Measurements from ENCODE around the gene KBTBD7.
A peak's percentile ranks its signal among the peaks of the same experiment; 100 is the strongest.

Gene KBTBD7

GRCh38 chr13:41199079-41199478, 4.7 kb upstream of the KBTBD7 start:
- H3K27me3 ChIP-seq (ENCODE audit: insufficient read depth, low read length, poor library complexity, severe bottlenecking): no peaks in the 10 kb centered on the region
- no peaks in the 10 kb centered on the region for H3K4me1 ChIP-seq (ENCODE audit: insufficient read depth, low read length, poor library complexity, severe bottlenecking)
- H2AFZ ChIP-seq (ENCODE audit: low read length): no peak overlapping the region
- H3K9me2 ChIP-seq (replicated peaks; ENCODE audit: low read depth, low read length): no peaks in the 10 kb centered on the region
- TF ChIP-seq EZH2phosphoT487 (IDR thresholded peaks at IDR 0.05; ENCODE audit: borderline replicate concordance) (no peak), CTCF (conservative IDR thresholded peaks at IDR 0.05; ENCODE audit: low read length) (no peak)
- no peak overlapping the region for H3K4me3 ChIP-seq (ENCODE audit: low read length, poor library complexity, severe bottlenecking)
- H3K36me3 ChIP-seq (ENCODE audit: insufficient read depth, low read length): no peaks in the 10 kb centered on the region
- H3K79me2 ChIP-seq (ENCODE audit: insufficient read depth, low read length): no peaks in the 10 kb centered on the region; the same call in 1 of the 2 replicates
- H3F3A ChIP-seq (ENCODE audit: low read depth): no peaks in the 10 kb centered on the region
- H3K9ac ChIP-seq (ENCODE audit: low read depth, low read length, poor library complexity, severe bottlenecking): no peak overlapping the region
- H3K9me3 ChIP-seq (ENCODE audit: insufficient read depth, low read depth, low read length): no peaks in the 10 kb centered on the region
- H4K20me1 ChIP-seq (ENCODE audit: insufficient read depth, low read length, poor library complexity, severe bottlenecking): no peaks in the 10 kb centered on the region
- H3K4me2 ChIP-seq (ENCODE audit: low read depth, low read length, poor library complexity, severe bottlenecking): no peak overlapping the region

- H3K9me3 ChIP-seq (ENCODE audit: insufficient read depth, low read depth, low read length): no peaks in the 10 kb centered on the region
- peaks cover 15% of the 10 kb centered on the region; the same call in 1 of the 2 replicates for H3K79me2 ChIP-seq (ENCODE audit: insufficient read depth, low read length)
- peaks cover 16% of the 10 kb centered on the region for H3K4me1 ChIP-seq (ENCODE audit: insufficient read depth, low read length, poor library complexity, severe bottlenecking)
- no peak overlapping the region for H2AFZ ChIP-seq (ENCODE audit: low read length)
- no peaks in the 10 kb centered on the region for H4K20me1 ChIP-seq (ENCODE audit: insufficient read depth, low read length, poor library complexity, severe bottlenecking)
- no peaks in the 10 kb centered on the region for H3F3A ChIP-seq (ENCODE audit: low read depth)
- H3K9ac ChIP-seq (ENCODE audit: low read depth, low read length, poor library complexity, severe bottlenecking): no peak overlapping the region
- no peaks in the 10 kb centered on the region for H3K9me2 ChIP-seq (replicated peaks; ENCODE audit: low read depth, low read length)
- no peaks in the 10 kb centered on the region for H3K36me3 ChIP-seq (ENCODE audit: insufficient read depth, low read length)
- TF ChIP-seq EZH2phosphoT487 (IDR thresholded peaks at IDR 0.05; ENCODE audit: borderline replicate concordance): no peak
- peak; percentile 68 for TF ChIP-seq CTCF (conservative IDR thresholded peaks at IDR 0.05; ENCODE audit: low read length)
- H3K4me2 ChIP-seq (ENCODE audit: low read depth, low read length, poor library complexity, severe bottlenecking): no peak overlapping the region
- H3K27me3 ChIP-seq (ENCODE audit: insufficient read depth, low read length, poor library complexity, severe bottlenecking): no peaks in the 10 kb centered on the region
- H3K4me3 ChIP-seq (ENCODE audit: low read length, poor library complexity, severe bottlenecking): no peak overlapping the region
Observed at GRCh38 chr13:41196620-41197019, 2.3 kb upstream of the KBTBD7 start.

- Histone ChIP-seq H3K4me2 (ENCODE audit: low read depth, low read length, poor library complexity, severe bottlenecking) (no peak overlapping the region), H3K36me3 (ENCODE audit: insufficient read depth, low read length) (no peaks in the 10 kb centered on the region), H2AFZ (ENCODE audit: low read length) (no peak overlapping the region; the same call in 1 of the 2 replicates), H3K4me1 (ENCODE audit: insufficient read depth, low read length, poor library complexity, severe bottlenecking) (peaks cover 19% of the 10 kb centered on the region), H3K9me2 (replicated peaks; ENCODE audit: low read depth, low read length) (no peaks in the 10 kb centered on the region), H4K20me1 (ENCODE audit: insufficient read depth, low read length, poor library complexity, severe bottlenecking) (no peaks in the 10 kb centered on the region), H3K27me3 (ENCODE audit: insufficient read depth, low read length, poor library complexity, severe bottlenecking) (no peaks in the 10 kb centered on the region), H3K79me2 (ENCODE audit: insufficient read depth, low read length) (peaks cover 15% of the 10 kb centered on the region; the same call in 1 of the 2 replicates), H3K9ac (ENCODE audit: low read depth, low read length, poor library complexity, severe bottlenecking) (no peak overlapping the region), H3K4me3 (ENCODE audit: low read length, poor library complexity, severe bottlenecking) (no peak overlapping the region), H3F3A (ENCODE audit: low read depth) (no peaks in the 10 kb centered on the region), H3K9me3 (ENCODE audit: insufficient read depth, low read depth, low read length) (no peaks in the 10 kb centered on the region)
- TF ChIP-seq CTCF (conservative IDR thresholded peaks at IDR 0.05; ENCODE audit: low read length) (no peak), EZH2phosphoT487 (IDR thresholded peaks at IDR 0.05; ENCODE audit: borderline replicate concordance) (no peak)
Observed at GRCh38 chr13:41196011-41196410, 1.6 kb upstream of the KBTBD7 start.

Measured in Loucy (cell line).